ENCODE measurements around the gene PTPA.

DNA sequence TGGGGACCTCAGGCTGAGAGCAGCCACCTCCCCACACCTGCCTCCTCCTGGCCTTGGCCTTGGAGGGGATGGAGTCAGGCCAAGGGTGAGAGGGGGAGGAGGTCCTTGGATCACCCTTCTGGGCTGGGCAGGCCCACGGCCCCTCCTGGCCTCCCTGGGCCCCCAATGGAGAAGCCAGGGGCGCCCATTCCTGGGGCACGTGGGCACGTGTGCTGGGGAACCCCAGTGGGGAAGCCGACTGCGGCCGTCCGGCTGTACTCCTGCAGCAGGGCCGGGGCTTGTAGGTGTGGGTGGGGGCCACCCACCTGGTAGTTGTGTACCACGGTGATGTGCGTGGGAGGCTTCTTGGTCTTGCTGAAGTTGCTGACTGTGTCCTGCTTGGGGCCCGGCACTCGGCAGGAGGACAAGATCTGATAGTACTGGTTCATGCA lies 9.1 kb upstream of the PTPA start:
- TF ChIP-seq, protein P1, sequence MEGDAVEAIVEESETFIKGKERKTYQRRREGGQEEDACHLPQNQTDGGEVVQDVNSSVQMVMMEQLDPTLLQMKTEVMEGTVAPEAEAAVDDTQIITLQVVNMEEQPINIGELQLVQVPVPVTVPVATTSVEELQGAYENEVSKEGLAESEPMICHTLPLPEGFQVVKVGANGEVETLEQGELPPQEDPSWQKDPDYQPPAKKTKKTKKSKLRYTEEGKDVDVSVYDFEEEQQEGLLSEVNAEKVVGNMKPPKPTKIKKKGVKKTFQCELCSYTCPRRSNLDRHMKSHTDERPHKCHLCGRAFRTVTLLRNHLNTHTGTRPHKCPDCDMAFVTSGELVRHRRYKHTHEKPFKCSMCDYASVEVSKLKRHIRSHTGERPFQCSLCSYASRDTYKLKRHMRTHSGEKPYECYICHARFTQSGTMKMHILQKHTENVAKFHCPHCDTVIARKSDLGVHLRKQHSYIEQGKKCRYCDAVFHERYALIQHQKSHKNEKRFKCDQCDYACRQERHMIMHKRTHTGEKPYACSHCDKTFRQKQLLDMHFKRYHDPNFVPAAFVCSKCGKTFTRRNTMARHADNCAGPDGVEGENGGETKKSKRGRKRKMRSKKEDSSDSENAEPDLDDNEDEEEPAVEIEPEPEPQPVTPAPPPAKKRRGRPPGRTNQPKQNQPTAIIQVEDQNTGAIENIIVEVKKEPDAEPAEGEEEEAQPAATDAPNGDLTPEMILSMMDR (IDR thresholded peaks at IDR 0.05): no peak
- no peak for TF ChIP-seq EZH2 (IDR thresholded peaks at IDR 0.05; ENCODE audit: borderline replicate concordance, insufficient read depth, low read depth, low read length, poor library complexity, severe bottlenecking)
